ENCODE data around the gene MAS1. TPM values are rescaled to one million over a fixed set of nuclear protein-coding genes. Genes with fewer than 3 reads are reported as not detected.

Gene MAS1
- not detected for total RNA-seq

DNA sequence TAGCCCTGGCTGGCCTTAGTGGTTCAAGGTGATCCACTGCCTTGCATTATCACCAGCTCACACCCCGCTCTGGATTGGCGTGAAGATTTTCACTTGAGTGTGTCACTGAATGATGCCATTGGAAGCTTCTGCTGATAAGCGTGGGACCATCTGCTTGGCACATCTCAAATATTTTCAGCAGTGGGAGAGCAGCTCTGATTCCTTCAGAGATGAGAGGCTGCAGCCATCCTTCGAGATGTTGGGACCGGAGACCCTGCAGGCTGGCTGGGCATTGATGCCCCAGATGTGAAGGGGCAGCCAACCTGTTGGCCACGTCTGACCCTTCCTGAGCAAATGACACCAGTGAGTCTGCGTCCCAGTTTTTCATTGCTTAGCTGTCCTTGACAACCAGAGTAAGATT, at the start of gene MAS1:
Gene MAS1 (plus strand): TSS at position 197 of the 400 bp plus-strand sequence. CDS start 15,968 bp downstream, outside the sequence.
- TF ChIP-seq, protein P1, sequence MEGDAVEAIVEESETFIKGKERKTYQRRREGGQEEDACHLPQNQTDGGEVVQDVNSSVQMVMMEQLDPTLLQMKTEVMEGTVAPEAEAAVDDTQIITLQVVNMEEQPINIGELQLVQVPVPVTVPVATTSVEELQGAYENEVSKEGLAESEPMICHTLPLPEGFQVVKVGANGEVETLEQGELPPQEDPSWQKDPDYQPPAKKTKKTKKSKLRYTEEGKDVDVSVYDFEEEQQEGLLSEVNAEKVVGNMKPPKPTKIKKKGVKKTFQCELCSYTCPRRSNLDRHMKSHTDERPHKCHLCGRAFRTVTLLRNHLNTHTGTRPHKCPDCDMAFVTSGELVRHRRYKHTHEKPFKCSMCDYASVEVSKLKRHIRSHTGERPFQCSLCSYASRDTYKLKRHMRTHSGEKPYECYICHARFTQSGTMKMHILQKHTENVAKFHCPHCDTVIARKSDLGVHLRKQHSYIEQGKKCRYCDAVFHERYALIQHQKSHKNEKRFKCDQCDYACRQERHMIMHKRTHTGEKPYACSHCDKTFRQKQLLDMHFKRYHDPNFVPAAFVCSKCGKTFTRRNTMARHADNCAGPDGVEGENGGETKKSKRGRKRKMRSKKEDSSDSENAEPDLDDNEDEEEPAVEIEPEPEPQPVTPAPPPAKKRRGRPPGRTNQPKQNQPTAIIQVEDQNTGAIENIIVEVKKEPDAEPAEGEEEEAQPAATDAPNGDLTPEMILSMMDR (IDR thresholded peaks at IDR 0.05; ENCODE audit: low read depth) = no peak

DNA sequence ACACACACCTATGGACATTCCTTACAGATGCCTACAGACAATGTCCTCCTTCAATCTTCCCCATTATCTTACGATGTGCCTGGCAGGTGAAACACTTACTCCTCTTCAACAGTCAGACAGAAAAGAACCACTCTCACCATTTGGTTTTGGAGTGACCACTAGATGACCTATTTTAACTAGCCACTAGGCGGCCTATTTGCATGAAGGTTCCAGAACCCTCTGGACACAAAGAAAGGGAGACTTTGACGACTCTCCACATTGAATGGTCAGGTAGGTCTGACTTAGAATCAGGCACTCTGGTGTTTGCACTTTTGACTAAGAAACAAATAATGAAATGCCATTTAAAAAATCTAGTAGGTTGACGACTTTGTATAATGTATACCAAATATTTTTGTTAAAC, 48.8 kb upstream of the MAS1 start:
- TF ChIP-seq, protein P1 (IDR thresholded peaks at IDR 0.05; ENCODE audit: low read depth) = no peak

DNA sequence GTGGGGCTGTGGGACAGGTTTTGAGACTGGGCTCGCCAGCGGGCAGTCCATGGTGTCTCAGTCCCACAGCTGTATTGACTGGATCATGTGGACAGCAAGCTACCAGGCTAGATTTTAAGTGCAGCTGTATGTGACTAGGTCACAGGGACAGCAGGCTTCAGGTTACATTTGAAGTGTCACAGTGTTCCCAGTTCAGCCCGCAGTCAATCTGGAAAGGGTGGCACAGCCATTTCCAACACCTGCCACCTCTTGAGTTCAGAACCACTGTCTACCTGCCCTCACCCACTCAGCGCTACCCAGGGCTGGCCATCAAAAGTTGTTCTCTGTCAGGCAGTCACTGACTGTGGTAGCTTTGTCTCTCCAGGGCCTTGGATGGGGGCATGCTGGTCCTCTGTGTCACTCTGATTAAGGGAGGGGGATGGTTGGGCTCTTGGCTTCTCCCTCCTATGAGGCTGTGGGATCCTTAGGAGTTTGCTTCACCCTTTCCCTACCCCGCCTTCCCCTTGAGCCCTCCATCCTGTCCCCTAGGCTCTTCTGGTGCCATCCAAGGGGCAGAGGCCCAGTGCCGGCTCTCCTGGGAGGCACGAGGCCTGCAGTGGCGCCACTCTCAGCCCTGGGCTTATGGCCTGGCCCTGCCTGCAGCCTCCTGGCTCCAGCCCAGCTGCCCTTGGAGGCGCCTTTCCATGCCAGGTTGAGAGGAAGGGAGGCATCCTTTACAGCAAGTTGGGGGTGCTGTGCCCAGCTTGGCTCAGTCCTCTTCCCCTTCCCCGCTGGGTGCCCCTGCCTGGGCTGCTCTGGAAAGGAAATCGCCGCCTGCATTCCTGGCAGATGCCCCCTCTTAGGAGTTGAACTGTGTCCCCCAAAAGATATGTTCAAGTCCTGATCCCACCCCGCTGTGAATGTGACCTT, 45.8 kb upstream of the MAS1 start:
- TF ChIP-seq, protein P1 (IDR thresholded peaks at IDR 0.05; ENCODE audit: low read depth) = no peak

DNA sequence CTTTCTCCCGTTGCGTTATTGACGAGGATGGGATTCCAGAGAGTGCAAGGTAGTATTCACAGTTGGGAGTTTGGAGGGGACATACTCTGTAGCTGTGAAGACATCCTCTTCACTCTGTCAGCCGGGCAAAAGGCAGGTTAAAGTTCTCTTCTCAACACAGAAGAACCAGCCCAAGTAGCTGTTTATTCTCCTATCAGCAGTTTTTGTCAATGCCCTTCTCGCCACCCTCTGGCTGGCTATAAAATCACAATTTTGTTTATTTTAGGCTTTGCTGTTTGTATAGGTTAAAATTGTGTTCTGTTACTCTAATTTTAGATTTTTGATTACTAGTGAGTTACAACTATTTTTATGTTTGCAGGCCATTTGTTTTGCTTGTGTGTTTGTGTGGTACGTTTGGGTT, 37.9 kb upstream of the MAS1 start:
- TF ChIP-seq, protein P1 (IDR thresholded peaks at IDR 0.05; ENCODE audit: low read depth) = no peak

DNA sequence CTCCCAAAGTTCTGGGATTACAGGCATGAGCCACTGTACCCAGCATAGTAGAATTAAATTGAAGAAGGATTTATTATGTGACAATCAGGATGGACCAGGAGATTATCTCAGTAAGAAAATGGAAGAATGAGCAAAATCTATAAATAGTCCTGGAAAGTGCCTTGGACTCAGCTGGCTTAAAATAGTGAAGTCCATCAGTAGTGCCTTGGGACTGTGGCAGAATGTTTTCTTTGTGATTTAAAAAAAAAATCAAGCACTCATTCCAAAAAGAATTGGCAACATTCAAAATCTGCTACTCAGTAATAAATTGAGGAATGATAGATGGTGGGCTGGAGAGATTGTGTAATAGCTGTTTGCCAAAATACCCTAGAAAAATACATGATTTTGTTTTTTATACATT, 37.0 kb upstream of the MAS1 start:
- TF ChIP-seq, protein P1 (IDR thresholded peaks at IDR 0.05; ENCODE audit: low read depth) = no peak

DNA sequence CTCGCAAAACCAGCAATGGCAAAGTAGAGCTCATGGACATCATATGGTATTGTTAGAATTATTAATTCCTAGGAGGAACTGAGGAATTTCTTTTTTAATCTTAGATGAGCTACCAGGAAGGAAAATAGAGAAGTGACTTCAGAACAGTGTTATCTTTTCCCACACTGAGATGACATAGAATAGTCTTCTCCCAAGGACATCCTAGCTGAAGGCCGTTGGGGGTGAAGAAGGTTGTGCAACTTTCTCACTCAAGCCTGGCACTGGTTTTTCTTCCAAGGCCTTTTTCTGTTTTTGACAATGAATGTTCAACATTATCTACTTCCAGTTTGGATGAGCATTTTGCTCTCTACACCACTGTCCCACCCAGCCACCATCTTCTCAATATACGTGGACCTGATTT, 35.8 kb upstream of the MAS1 start:
- TF ChIP-seq, protein P1 (IDR thresholded peaks at IDR 0.05; ENCODE audit: low read depth) = no peak

DNA sequence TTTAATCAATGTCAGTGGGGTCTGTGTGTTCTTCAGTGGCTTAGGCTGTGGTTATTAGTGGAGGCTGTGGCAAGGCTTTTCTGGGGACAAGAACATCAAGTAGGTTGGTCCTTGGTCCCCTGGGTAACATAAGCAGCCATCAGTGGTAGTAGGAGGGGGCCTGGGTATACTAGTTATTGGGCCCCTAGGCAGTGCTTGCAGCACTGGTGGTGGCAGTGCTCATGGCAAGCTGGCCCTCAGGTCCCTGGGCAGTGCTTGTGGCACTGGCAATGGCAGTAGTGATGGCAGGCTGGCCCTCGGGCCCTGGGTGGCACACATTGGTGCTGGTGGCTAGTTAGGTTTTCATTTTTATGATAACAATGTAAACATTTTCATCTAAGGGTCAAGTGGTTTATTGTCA, 32.5 kb upstream of the MAS1 start:
- TF ChIP-seq, protein P1 (IDR thresholded peaks at IDR 0.05; ENCODE audit: low read depth) = no peak
